Ascending aorta (tissue), 2 donors: ENCODE measurements around the gene NCKAP5. TPM values are rescaled to one million over a fixed set of nuclear protein-coding genes. Genes with fewer than 3 reads are reported as not detected.

Source experiments
- DNase-seq, 2 donors: peaks; one replicate each; pipeline ENCODE4 v3.0.0-alpha.2; 2019; ENCODE audit warnings: low spot score in 2 of 2
- H3K27ac ChIP-seq, 2 donors: fragments of 200-600 bp; sonication (generic); one replicate each; pipeline ENCODE4 v1.5.1; 2016 to 2017; ENCODE audit warnings: mild to moderate bottlenecking in 1 of 2
- H3K27me3 ChIP-seq: fragments of 200-600 bp; sonication (generic); one replicate; pipeline ENCODE4 v1.5.1; 2017
- H3K36me3 ChIP-seq, 2 donors: fragments of 200-600 bp; sonication (generic); one replicate each; pipeline ENCODE4 v1.5.1; 2016
- H3K4me1 ChIP-seq, 2 donors: fragments of 200-600 bp; sonication (generic); one replicate each; pipeline ENCODE4 v1.5.1; 2016 to 2017; ENCODE audit warnings: mild to moderate bottlenecking in 1 of 2
- H3K4me3 ChIP-seq, 2 donors: fragments of 200-600 bp; sonication (generic); one replicate each; pipeline ENCODE4 v1.5.1; 2016 to 2017; ENCODE audit warnings: mild to moderate bottlenecking in 1 of 2
- H3K9me3 ChIP-seq, 2 donors: fragments of 200-600 bp; sonication (generic); one replicate each; pipeline ENCODE4 v1.5.1; 2016
- CTCF ChIP-seq, 3 experiments: fragments of 200-600 bp in 2 of 3; fragments of 450-650 bp in 1 of 3; sonication (generic) in 2 of 3; IDR thresholded peaks; one replicate each; pipeline ENCODE4 v1.5.1; 2016 to 2019; ENCODE audit warnings: antibody characterized with exemption in 3 of 3, mild to moderate bottlenecking in 1 of 3, moderate library complexity in 1 of 3
- intact Hi-C: fragments of 100-400 bp; cut with DNase I; formaldehyde crosslinking; loops from one replicate; pipeline ENCODE4 v1.15.1; 2023
- total RNA-seq: library from RNA; depleted of rRNA; stranded (reverse); fragments of >200 nt; gene quantifications from one replicate; pipeline ENCODE4 v1.1.0, GENCODE V29; 2016

The NCKAP5 gene
- total RNA-seq, 1 donor from 2014 or later = 0.75 TPM

DNA sequence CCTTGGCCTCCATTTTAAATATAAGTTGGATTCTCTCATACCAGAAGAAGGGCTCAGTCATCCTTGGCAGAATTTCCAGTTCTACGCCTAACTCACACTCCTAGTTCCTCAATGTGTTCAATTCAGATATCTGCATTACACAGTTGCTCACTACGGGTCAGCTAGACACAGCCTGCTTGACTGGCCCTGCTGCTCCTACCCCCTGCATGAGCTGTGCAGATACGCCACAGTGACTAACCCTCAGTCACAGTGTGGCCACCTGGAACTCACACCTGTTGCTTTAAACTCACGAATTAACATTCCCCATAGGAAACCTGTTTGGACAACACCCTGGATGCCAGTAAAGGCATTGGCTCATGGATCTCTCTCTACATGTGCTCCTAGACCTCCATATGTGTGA, 429.6 kb downstream of the NCKAP5 start:
- Histone ChIP-seq H3K36me3 (no peaks in the 10 kb centered on the region), H3K27me3 (no peaks in the 10 kb centered on the region), H3K4me3 (no peak overlapping the region), H3K4me1 (no peaks in the 10 kb centered on the region), H3K9me3 (no peaks in the 10 kb centered on the region), H3K27ac (no peak overlapping the region)
- intact Hi-C loops = no loop called here
- no peak for TF ChIP-seq CTCF (IDR thresholded peaks at IDR 0.05)
- DNase-seq = no peak

DNA sequence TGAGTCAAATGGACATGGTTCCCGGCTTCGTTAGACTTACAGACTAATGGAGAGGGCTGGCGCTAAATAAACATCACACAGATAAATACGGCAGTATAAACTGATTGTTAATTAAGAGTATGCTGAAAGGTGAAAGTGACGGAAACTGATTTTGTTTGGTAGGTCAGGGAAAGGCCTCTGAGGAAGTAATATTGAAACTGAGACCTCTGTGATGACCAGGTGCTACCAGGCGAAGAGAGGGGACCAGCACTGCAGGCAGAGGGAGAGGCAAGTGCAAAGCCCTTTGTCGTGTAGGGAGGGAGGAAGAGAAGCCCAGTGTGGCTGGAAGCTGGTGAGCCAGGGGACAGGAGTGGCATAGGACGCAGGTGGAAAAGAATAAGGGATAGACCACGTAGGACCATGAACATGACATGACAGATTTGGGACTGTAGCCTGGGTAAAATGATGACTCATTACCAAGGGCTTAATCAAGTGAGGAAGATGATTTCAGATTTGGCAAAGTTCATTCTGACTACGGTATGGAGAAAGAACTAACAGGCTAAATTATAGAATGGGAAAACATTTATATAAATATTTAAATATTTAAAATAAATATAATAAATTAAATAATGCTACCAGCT, 433.1 kb downstream of the NCKAP5 start:
- no peak for TF ChIP-seq CTCF (IDR thresholded peaks at IDR 0.05)
- H3K4me3 ChIP-seq = no peak overlapping the region
- intact Hi-C loops = no loop called here
- no peaks in the 10 kb centered on the region for H3K36me3 ChIP-seq
- no peaks in the 10 kb centered on the region for H3K27me3 ChIP-seq
- H3K27ac ChIP-seq = no peak overlapping the region
- DNase-seq = no peak
- no peaks in the 10 kb centered on the region for H3K4me1 ChIP-seq
- H3K9me3 ChIP-seq = no peaks in the 10 kb centered on the region

DNA sequence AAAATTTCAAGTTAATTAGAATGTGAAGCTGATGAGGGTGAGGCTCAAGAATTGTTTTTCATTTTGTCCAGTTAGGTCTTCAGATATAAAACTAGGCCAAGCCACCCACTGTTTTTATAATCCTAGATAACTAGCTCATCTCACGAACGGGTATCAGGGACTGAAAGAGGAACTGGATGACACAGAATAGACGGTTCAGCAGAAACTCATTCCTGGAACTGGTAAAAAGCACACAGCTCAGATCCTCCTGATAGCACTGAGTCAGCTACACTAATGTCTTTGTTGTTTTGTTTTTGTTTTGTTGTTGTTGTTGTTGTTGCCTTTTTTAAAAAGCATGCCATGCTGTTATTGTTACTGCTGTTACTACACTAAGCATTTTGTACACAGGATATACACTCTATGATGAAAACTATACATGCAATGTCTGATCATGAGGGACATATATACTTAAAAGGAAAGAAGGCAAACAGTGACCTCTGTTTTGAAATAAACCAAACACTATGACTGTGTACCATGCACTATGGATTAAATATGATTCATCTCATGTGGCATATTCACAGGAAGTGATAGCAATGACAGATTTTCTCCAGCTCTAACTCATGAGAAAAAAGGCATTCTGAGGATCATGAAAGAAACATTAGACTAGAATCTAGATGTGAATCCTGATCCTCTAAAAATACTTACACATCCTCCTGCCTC, 437.6 kb downstream of the NCKAP5 start:
- TF ChIP-seq CTCF (IDR thresholded peaks at IDR 0.05) = no peak
- no peaks in the 10 kb centered on the region for H3K27me3 ChIP-seq
- H3K36me3 ChIP-seq = no peaks in the 10 kb centered on the region
- no peak overlapping the region for H3K4me3 ChIP-seq
- H3K27ac ChIP-seq = no peak overlapping the region
- no peaks in the 10 kb centered on the region for H3K9me3 ChIP-seq
- H3K4me1 ChIP-seq = no peaks in the 10 kb centered on the region
- no peak for DNase-seq
- intact Hi-C loops = no loop called here

- no peaks in the 10 kb centered on the region for H3K4me1 ChIP-seq
- H3K27ac ChIP-seq = no peak overlapping the region
- no peaks in the 10 kb centered on the region for H3K27me3 ChIP-seq
- H3K36me3 ChIP-seq = no peaks in the 10 kb centered on the region
- intact Hi-C loops = no loop called here
- H3K9me3 ChIP-seq = no peaks in the 10 kb centered on the region
- H3K4me3 ChIP-seq = no peak overlapping the region
- no peak for TF ChIP-seq CTCF (IDR thresholded peaks at IDR 0.05)
- no peak for DNase-seq
These were observed 443.8 kb downstream of the NCKAP5 start for GRCh38 chr2:133124446-133124845.

GRCh38 chr2:133123904-133124303, 444.4 kb downstream of the NCKAP5 start:
- no peak for DNase-seq
- Histone ChIP-seq H3K4me1 (no peaks in the 10 kb centered on the region), H3K9me3 (no peaks in the 10 kb centered on the region), H3K36me3 (no peaks in the 10 kb centered on the region), H3K27ac (no peak overlapping the region), H3K27me3 (no peaks in the 10 kb centered on the region), H3K4me3 (no peak overlapping the region)
- intact Hi-C loops = no loop called here
- TF ChIP-seq CTCF (IDR thresholded peaks at IDR 0.05) = no peak
